GM21576 (cell line): Measurements from ENCODE around the gene ZSWIM3.

Experiments used
- ATAC-seq: cut with Tn5 transposase; IDR thresholded peaks from one replicate; pipeline ENCODE4 v1.9.1; 2021; ENCODE audit warnings: mild to moderate bottlenecking, moderate library complexity; ENCODE audit not compliant: unreplicated experiment

The ZSWIM3 gene

GRCh38 chr20:45832619-45833018 is 24.8 kb upstream of the ZSWIM3 start:
- no peak for ATAC-seq

- ATAC-seq, result no peak
These were observed 24.2 kb upstream of the ZSWIM3 start, which contains the start of gene SNX21 for GRCh38 chr20:45833030-45833882. Gene SNX21, plus strand, starts transcription at chr20:45833799. Its CDS starts 121 bp downstream, at chr20:45833920.

GRCh38 chr20:45833883-45834796 is 23.3 kb upstream of the ZSWIM3 start:
- ATAC-seq, result no peak

GRCh38 chr20:45834797-45835161 is 22.6 kb upstream of the ZSWIM3 start:
- no peak for ATAC-seq

GRCh38 chr20:45835329-45835765 is 22.1 kb upstream of the ZSWIM3 start:
- no peak for ATAC-seq

- ATAC-seq, result no peak
These were observed 21.6 kb upstream of the ZSWIM3 start for GRCh38 chr20:45835825-45836224.

- ATAC-seq, result no peak
These were observed 20.6 kb upstream of the ZSWIM3 start for GRCh38 chr20:45836841-45837240.

GRCh38 chr20:45840700-45841198 is 16.7 kb upstream of the ZSWIM3 start:
- no peak for ATAC-seq

- no peak for ATAC-seq
These were observed 15.8 kb upstream of the ZSWIM3 start for GRCh38 chr20:45841407-45842129.

GRCh38 chr20:45842169-45842812 is 15.1 kb upstream of the ZSWIM3 start:
- no peak for ATAC-seq

- no peak for ATAC-seq
These were observed 13.9 kb upstream of the ZSWIM3 start for GRCh38 chr20:45843506-45843905.

GRCh38 chr20:45845452-45845851 is 12.0 kb upstream of the ZSWIM3 start:
- no peak for ATAC-seq

GRCh38 chr20:45848421-45848820 is 9.0 kb upstream of the ZSWIM3 start:
- no peak for ATAC-seq

GRCh38 chr20:45848969-45849582 is 8.3 kb upstream of the ZSWIM3 start:
- no peak for ATAC-seq

GRCh38 chr20:45850238-45850637 is 7.2 kb upstream of the ZSWIM3 start:
- ATAC-seq, result no peak

GRCh38 chr20:45850926-45851325 is 6.5 kb upstream of the ZSWIM3 start:
- no peak for ATAC-seq

GRCh38 chr20:45851501-45851900 is 5.9 kb upstream of the ZSWIM3 start:
- ATAC-seq, result no peak

GRCh38 chr20:45852326-45852725 is 5.1 kb upstream of the ZSWIM3 start:
- ATAC-seq, result no peak

- ATAC-seq, result no peak
These were observed 3.9 kb upstream of the ZSWIM3 start for GRCh38 chr20:45853484-45853883.

GRCh38 chr20:45857882-45858216 is 435 bp downstream of the ZSWIM3 start:
- ATAC-seq, result peak; percentile 10
